HG03565 (cell line): ENCODE data around the gene LMNB1.
"Not testable (repeated sequence)": the region's sequence is repeated elsewhere in the genome, so short reads cannot be mapped to it uniquely, and the experiment has no call there.

Experiments used
- ATAC-seq: cut with Tn5 transposase; IDR thresholded peaks from one replicate; pipeline ENCODE4 v1.9.1; 2021; ENCODE audit warnings: mild to moderate bottlenecking, moderate library complexity; ENCODE audit not compliant: unreplicated experiment

LMNB1 gene

GRCh38 chr5:126853541-126854307 lies 76.8 kb downstream of the LMNB1 start:
- not testable (repeated sequence) for ATAC-seq

GRCh38 chr5:126854526-126855110 lies 77.7 kb downstream of the LMNB1 start:
- no peak for ATAC-seq

- no peak for ATAC-seq
Measured at GRCh38 chr5:126855266-126855665, 78.3 kb downstream of the LMNB1 start.

DNA sequence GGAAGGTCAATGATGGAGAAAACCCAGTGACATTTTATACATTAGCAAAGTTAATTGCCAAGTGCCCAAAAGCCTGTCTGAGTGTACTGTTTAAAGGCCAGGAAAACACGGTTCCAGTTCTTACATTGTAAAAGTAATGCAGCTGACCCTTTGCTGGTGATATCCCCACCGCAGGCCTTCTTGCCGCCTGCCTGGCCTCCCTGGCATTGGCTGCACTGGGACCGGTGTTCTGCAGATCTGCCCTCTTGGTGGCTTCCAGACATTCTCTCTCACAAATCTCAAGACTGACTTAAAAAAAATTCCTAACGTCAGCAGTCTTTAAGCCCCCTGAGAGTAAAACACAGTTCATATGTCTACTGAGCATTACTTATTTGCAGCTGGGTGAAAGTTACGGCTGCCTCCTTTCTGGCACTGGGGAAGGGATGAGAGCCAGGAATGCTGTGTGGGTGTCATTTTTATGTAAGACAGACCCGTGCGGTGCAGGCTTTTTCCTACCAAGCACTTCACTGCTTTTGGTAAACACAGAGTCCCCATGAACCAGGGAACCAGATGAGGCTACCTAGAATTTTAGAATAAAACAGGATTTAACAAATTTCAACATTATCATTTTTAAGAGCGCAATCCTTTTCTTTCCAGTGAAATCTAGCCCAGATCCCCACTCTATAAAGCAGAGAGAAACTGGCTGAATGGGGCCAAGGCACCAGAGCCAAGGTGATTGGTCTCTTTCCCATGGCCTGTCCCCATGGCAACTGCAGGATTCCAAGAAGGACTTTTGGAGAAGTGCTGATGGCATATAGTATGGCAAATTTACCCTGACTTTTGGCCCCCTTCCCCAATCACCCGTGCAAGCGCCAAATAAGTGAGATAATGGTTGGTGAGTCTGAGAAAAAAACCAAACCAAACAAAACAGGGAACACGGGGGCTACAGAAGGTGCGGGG lies 80.8 kb downstream of the LMNB1 start:
- no peak for ATAC-seq

- no peak for ATAC-seq
Measured at GRCh38 chr5:126858441-126858840, 81.5 kb downstream of the LMNB1 start.

GRCh38 chr5:126863402-126863801 lies 86.5 kb downstream of the LMNB1 start:
- ATAC-seq = no peak

DNA sequence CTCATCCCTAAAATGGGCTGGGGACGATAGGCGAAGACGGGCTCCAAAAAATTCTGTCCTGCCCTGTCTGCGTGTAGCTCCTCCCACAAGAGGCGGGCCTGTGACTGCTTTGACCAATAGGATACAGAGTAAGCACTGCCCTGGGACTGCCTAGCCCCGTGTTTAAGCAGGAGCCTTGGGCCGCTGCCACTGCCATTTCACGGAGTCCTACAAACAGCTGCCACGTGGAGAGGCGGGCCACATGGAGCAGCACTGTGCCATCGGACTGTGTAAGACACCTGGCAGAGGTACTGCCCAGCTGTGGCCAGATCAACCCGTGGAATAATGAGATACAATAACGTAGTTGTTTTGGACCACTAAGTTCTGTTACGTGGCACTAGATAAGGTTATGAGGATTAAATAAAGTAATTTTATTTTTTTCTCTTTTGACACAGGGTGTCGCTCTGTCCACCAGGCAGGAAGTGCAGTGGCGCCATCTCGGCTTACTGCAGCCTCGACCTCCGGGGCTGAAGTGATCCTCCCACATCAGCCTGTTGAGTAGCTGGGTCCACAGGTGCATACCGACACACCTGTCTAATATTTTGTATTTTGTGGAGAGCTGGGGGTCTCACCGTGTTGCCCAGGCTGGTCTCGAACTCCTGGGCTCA lies 87.2 kb downstream of the LMNB1 start:
- ATAC-seq = no peak

DNA sequence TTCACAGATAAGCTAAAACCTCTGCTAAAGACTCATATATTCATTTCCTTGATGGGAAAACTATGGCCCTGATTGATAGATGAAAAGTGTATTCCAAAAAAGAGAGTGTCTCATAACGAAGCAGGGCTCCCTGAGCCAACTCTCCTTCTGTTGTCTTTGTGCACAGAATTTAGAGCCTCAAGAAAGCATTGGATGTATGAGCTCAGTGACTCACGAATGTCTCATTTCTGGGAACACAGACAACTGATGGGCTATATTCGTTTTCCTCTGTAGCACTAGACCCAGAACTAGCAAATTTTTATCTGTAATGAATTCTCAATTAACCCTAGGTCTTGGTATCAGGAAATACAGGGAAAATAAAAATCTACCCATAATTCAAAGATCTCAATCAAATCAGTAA lies 88.4 kb downstream of the LMNB1 start:
- no peak for ATAC-seq

DNA sequence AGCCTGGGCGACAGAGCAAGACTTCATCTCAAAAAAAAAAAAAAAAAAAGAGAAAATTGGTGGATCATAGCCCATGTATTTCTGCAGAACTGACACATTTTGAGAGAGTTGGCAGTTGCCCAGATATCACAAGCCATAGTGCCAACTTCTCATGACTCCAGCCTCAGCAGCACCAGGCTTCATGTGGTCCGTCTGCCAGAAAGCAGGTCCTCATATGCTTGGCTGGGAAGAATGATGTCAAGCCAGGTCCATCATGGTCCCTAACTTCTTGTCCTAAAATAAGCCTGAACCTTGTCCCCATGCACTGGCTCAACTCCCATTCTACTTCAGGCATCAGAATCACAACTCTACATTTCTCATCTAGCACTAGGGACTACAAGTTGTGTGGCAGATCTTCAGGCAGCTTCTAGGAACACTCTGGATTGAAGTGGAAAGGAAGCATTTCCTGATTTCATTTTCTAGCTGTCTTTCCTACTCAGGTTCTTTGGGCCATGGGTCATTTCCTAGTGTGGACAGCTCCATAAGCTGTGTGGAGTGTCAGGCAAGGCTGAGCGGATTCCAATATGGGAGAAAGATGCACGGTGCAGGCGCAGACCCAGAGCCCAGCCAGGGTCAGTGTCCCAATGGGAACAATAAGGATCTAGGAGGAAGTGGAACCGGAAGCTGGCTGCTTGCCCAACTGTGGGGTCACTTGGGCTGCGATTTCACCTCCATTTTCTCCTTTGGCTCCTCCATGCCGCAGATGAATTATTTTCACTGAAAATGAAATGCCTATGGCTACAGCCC lies 90.1 kb downstream of the LMNB1 start:
- no peak for ATAC-seq

- ATAC-seq = no peak
Measured at GRCh38 chr5:126868338-126869004, 91.5 kb downstream of the LMNB1 start.

DNA sequence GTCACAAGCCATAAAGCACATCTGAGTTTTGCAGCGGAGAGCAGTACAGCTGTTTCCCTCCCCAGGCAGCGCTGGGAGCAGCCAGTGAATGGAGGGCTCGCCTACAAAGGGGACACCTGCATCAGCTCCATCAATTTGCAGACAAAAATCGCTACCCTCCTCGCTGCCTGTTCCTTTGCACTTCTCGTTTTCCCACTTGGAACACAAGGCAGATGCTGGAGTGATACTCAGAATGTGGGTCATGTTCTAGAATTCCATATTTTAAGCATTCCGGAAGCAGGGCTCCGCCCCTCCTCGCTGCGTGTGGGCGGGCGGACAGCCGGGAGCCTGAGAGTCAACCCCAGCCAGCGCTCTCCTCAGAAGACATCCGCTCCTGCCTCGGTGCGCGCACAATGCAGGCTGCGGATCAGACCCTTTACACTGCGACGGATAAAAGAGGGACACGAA lies 92.1 kb downstream of the LMNB1 start:
- peak; percentile 77 for ATAC-seq

GRCh38 chr5:126871441-126871840 lies 94.5 kb downstream of the LMNB1 start:
- ATAC-seq = no peak

- ATAC-seq = no peak
Measured at GRCh38 chr5:126872561-126873354, 95.8 kb downstream of the LMNB1 start.

DNA sequence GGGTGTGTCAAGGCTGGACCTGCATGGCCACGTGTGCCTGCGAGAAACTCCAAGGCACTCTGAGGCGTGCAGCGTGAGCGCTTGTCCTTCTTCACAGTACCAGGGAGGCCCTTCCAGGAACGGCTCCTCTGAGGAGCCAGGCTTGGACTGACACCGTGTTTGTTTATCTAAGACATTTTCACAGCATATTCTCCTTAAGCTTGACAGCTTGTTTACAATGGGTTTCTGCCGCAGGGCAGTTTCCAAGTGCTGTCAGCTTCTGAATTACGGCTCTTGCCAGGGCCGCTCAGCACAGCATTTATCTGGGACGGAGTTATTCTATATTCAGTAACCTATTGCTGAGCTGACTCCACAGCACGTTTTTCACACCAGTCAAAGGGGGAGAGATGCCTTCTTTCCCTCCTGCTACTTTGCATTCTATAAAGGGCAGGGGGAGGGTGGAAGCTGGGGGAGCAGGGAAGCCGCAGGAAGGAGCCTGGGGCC lies 98.4 kb downstream of the LMNB1 start:
- no peak for ATAC-seq

GRCh38 chr5:126877602-126878001 lies 100.7 kb downstream of the LMNB1 start:
- ATAC-seq = no peak

DNA sequence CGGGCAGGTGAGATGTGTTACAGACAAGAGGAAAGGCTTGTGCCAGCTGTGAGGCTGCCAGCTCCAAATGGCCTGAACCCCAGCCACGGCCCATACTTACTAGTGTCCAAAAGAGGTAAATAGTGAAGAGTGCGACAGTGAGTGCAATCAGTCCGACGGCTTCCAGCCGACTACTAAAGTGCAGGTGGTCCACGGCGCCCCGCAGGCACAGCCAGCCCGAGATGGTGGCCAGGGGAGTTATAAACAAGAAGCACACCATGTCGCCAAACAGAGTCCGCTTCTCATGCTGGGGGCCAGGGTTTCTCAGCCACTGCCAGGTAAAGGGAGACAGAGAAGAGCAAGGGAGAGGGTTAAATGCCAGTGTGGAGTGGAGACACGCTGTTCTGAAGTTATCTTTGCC lies 101.1 kb downstream of the LMNB1 start:
- no peak for ATAC-seq

DNA sequence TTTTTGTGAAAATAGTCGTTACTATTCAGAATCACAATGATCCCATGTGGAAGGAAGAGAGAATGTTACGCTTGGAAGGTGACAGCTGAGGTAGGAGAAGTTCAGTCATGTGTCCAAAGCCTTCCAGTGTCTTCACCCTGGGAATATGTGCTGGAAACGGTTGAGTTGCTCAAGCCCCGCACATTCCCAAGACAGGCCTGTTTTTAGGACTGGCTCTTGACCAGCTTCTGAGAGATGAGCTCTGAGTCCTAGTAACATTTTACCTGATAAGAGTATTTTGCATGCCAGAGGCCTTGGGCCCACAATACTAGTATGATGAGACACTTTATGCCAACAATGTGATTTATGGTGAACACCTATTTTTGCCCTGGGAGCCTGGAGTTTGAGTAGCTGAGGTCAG lies 101.7 kb downstream of the LMNB1 start:
- ATAC-seq = no peak

DNA sequence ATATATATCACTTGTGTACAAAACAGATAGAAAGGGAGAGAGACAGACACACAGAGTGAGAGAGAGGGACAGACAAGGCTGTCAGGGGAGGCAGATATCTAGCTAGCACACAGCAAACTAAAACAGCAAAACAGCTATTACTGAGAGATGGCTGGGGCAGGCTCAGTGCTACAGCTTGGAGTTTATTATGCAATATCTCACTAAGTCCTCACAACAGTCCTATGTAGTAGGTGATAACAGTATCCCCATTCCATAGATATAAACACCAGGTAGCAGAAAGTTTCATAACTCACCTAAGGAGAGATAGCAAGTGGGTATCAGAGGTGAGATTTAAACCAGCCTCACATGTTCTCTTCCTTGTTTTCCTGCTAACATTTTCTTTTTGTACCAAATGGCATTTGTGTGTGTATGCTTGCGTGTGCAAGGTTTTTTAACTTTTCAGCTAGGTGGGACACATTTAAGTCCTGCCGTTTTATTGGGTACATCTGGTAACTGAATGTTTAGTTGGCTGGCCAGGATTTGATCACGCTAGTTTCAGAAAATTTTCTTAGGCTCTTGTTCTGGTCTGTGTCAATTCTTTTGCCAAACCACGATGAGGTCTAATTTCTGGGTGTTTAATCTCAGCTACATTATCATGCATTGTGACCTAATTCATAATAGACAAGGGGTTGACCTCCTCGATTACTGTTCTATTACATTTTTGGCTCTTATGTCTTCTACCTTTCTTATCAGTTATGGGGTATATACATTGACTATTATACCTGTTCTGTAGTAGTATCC lies 105.1 kb downstream of the LMNB1 start:
- ATAC-seq = no peak
